Measurements from ENCODE around the gene TMEM132C.

Gene TMEM132C

GRCh38 chr12:128549601-128550218 lies 282.7 kb downstream of the TMEM132C start:
- TF ChIP-seq ZNF384 (IDR thresholded peaks at IDR 0.05): no peak
- no peak for TF ChIP-seq PKNOX1 (IDR thresholded peaks at IDR 0.05)
- no peak for TF ChIP-seq L3MBTL2 (conservative IDR thresholded peaks at IDR 0.05)
- TF ChIP-seq FOXK2 (IDR thresholded peaks at IDR 0.05): no peak
- no peak for TF ChIP-seq ELF4 (IDR thresholded peaks at IDR 0.05)
- no peak for TF ChIP-seq BHLHE40 (IDR thresholded peaks at IDR 0.05; ENCODE audit: borderline replicate concordance)
- TF ChIP-seq NFRKB (IDR thresholded peaks at IDR 0.05): no peak
- no peak for TF ChIP-seq LEF1 (IDR thresholded peaks at IDR 0.05; ENCODE audit: borderline replicate concordance)
- no peak for TF ChIP-seq FOXM1 (IDR thresholded peaks at IDR 0.05; ENCODE audit: borderline replicate concordance)
- no peak for TF ChIP-seq ARNT (IDR thresholded peaks at IDR 0.05)
- no peak for TF ChIP-seq HDGF (IDR thresholded peaks at IDR 0.05; ENCODE audit: borderline replicate concordance)
- TF ChIP-seq SUZ12 (IDR thresholded peaks at IDR 0.05): no peak
- TF ChIP-seq TARDBP (IDR thresholded peaks at IDR 0.05): no peak
- no peak for TF ChIP-seq SP1 (IDR thresholded peaks at IDR 0.05)
- no peak for DNase-seq (ENCODE audit: extremely low spot score)

GRCh38 chr12:128551266-128551665 lies 284.3 kb downstream of the TMEM132C start:
- ChIA-PET CTCF (no interaction called here), POLR2A (no interaction called here)
- TF ChIP-seq SP1 (IDR thresholded peaks at IDR 0.05) (no peak), NFRKB (IDR thresholded peaks at IDR 0.05) (no peak), FOXM1 (IDR thresholded peaks at IDR 0.05; ENCODE audit: borderline replicate concordance) (no peak), ELF4 (IDR thresholded peaks at IDR 0.05) (no peak), TARDBP (IDR thresholded peaks at IDR 0.05) (no peak), L3MBTL2 (conservative IDR thresholded peaks at IDR 0.05) (no peak), LEF1 (IDR thresholded peaks at IDR 0.05; ENCODE audit: borderline replicate concordance) (no peak), FOXK2 (IDR thresholded peaks at IDR 0.05) (no peak), FOXA1 (IDR thresholded peaks at IDR 0.05) (no peak), ZNF384 (IDR thresholded peaks at IDR 0.05) (no peak)
- no peak for DNase-seq (ENCODE audit: extremely low spot score)

More at GRCh38 chr12:128549601-128550218, 282.7 kb downstream of the TMEM132C start:
- ChIA-PET CTCF (no interaction called here), POLR2A (no interaction called here)

GRCh38 chr12:128554546-128555304 lies 287.8 kb downstream of the TMEM132C start:
- ChIA-PET CTCF (no interaction called here), POLR2A (no interaction called here)
- TF ChIP-seq FOXM1 (IDR thresholded peaks at IDR 0.05; ENCODE audit: borderline replicate concordance): no peak
- TF ChIP-seq LEF1 (IDR thresholded peaks at IDR 0.05; ENCODE audit: borderline replicate concordance): no peak
- no peak for TF ChIP-seq SUZ12 (IDR thresholded peaks at IDR 0.05)
- TF ChIP-seq PKNOX1 (IDR thresholded peaks at IDR 0.05): no peak
- TF ChIP-seq BHLHE40 (IDR thresholded peaks at IDR 0.05; ENCODE audit: borderline replicate concordance): no peak
- TF ChIP-seq L3MBTL2 (conservative IDR thresholded peaks at IDR 0.05): no peak
- TF ChIP-seq ARNT (IDR thresholded peaks at IDR 0.05): no peak
- no peak for TF ChIP-seq ELF4 (IDR thresholded peaks at IDR 0.05)
- TF ChIP-seq ZNF384 (IDR thresholded peaks at IDR 0.05): no peak
- no peak for TF ChIP-seq SP1 (IDR thresholded peaks at IDR 0.05)
- no peak for TF ChIP-seq CTBP1 (IDR thresholded peaks at IDR 0.05; ENCODE audit: borderline replicate concordance)
- no peak for TF ChIP-seq NFRKB (IDR thresholded peaks at IDR 0.05)
- no peak for TF ChIP-seq TARDBP (IDR thresholded peaks at IDR 0.05)
- TF ChIP-seq FOXK2 (IDR thresholded peaks at IDR 0.05): no peak
- TF ChIP-seq HDGF (IDR thresholded peaks at IDR 0.05; ENCODE audit: borderline replicate concordance): no peak
- TF ChIP-seq FOXA1 (IDR thresholded peaks at IDR 0.05): no peak
- DNase-seq (ENCODE audit: extremely low spot score): no peak

GRCh38 chr12:128557231-128557630 lies 290.3 kb downstream of the TMEM132C start:
- TF ChIP-seq FOXK2 (IDR thresholded peaks at IDR 0.05): no peak
- TF ChIP-seq ZNF384 (IDR thresholded peaks at IDR 0.05): no peak
- no peak for TF ChIP-seq CTBP1 (IDR thresholded peaks at IDR 0.05; ENCODE audit: borderline replicate concordance)
- TF ChIP-seq FOXA1 (IDR thresholded peaks at IDR 0.05): no peak
- no peak for TF ChIP-seq HDGF (IDR thresholded peaks at IDR 0.05; ENCODE audit: borderline replicate concordance)
- no peak for TF ChIP-seq PKNOX1 (IDR thresholded peaks at IDR 0.05)
- TF ChIP-seq ELF4 (IDR thresholded peaks at IDR 0.05): no peak
- TF ChIP-seq LEF1 (IDR thresholded peaks at IDR 0.05; ENCODE audit: borderline replicate concordance): no peak
- TF ChIP-seq SUZ12 (IDR thresholded peaks at IDR 0.05): no peak
- no peak for TF ChIP-seq NFRKB (IDR thresholded peaks at IDR 0.05)
- TF ChIP-seq ARNT (IDR thresholded peaks at IDR 0.05): no peak
- TF ChIP-seq FOXM1 (IDR thresholded peaks at IDR 0.05; ENCODE audit: borderline replicate concordance): no peak
- no peak for TF ChIP-seq SP1 (IDR thresholded peaks at IDR 0.05)
- no peak for TF ChIP-seq TARDBP (IDR thresholded peaks at IDR 0.05)
- CTCF ChIA-PET: no interaction called here
- POLR2A ChIA-PET: no interaction called here
- DNase-seq (ENCODE audit: extremely low spot score): no peak

- CTCF ChIA-PET: no interaction called here
- TF ChIP-seq SUZ12 (IDR thresholded peaks at IDR 0.05): no peak
- TF ChIP-seq BHLHE40 (IDR thresholded peaks at IDR 0.05; ENCODE audit: borderline replicate concordance): no peak
- no peak for TF ChIP-seq CTBP1 (IDR thresholded peaks at IDR 0.05; ENCODE audit: borderline replicate concordance)
- no peak for TF ChIP-seq ELF4 (IDR thresholded peaks at IDR 0.05)
- TF ChIP-seq NFRKB (IDR thresholded peaks at IDR 0.05): no peak
- TF ChIP-seq HDGF (IDR thresholded peaks at IDR 0.05; ENCODE audit: borderline replicate concordance): no peak
- no peak for TF ChIP-seq FOXA1 (IDR thresholded peaks at IDR 0.05)
- no peak for TF ChIP-seq FOXK2 (IDR thresholded peaks at IDR 0.05)
- no peak for TF ChIP-seq FOXM1 (IDR thresholded peaks at IDR 0.05; ENCODE audit: borderline replicate concordance)
- no peak for TF ChIP-seq TARDBP (IDR thresholded peaks at IDR 0.05)
- no peak for TF ChIP-seq ARNT (IDR thresholded peaks at IDR 0.05)
- no peak for TF ChIP-seq L3MBTL2 (conservative IDR thresholded peaks at IDR 0.05)
- no peak for TF ChIP-seq PKNOX1 (IDR thresholded peaks at IDR 0.05)
- TF ChIP-seq ZNF384 (IDR thresholded peaks at IDR 0.05): no peak
- DNase-seq (ENCODE audit: extremely low spot score): no peak
- POLR2A ChIA-PET: no interaction called here
These were observed 298.0 kb downstream of the TMEM132C start for GRCh38 chr12:128564956-128565355.
